IMR-90 (cell line): ENCODE data around the gene PABPC1L. TPM values are rescaled to one million over a fixed set of nuclear protein-coding genes. Genes with fewer than 3 reads are reported as not detected.

Experiments used
- ATAC-seq: fragments of 200-7000 bp; cut with Tn5 transposase; 2 replicates; pipeline ENCODE4 v1.9.1; 2020; ENCODE audit warnings: low read depth, mild to moderate bottlenecking, moderate library complexity
- BruUV-seq: library from RNA; stranded (reverse); fragments of 400-500 nt; replicated peaks from 2 replicates; lab custom pipeline; 2021; lab: Mats Ljungman, UMichigan
- CTCF ChIA-PET: fragments of 300-600 bp; formaldehyde crosslinking; extraction: SDS; loops from one replicate; lab custom pipeline; 2021; ENCODE audit warnings: antibody characterized with exemption; lab: Yijun Ruan, JAX
- POLR2A ChIA-PET: fragments of 300-600 bp; sonication (Branson Sonifier 250); formaldehyde crosslinking; loops from one replicate; lab custom pipeline; 2022; ENCODE audit warnings: antibody characterized with exemption; ENCODE audit not compliant: unreplicated experiment; lab: Charles Lee
- DNase-seq: peaks from one replicate; pipeline ENCODE4 v3.0.0; 2013
- H2AFZ ChIP-seq: replicated peaks from 2 replicates; pipeline ENCODE3; 2013; ENCODE audit warnings: low read length, mild to moderate bottlenecking; ENCODE audit not compliant: poor library complexity
- H2AK5ac ChIP-seq: 2 replicates; pipeline ENCODE4 v1.6.1; 2013; ENCODE audit warnings: low read depth, low read length, inconsistent platforms
- H2AK9ac ChIP-seq: replicated peaks from 2 replicates; pipeline ENCODE3; 2013; ENCODE audit warnings: mild to moderate bottlenecking, low read depth, low read length, moderate library complexity; ENCODE audit not compliant: poor library complexity
- H2BK120ac ChIP-seq: 2 replicates; pipeline ENCODE4 v1.6.1; 2013; ENCODE audit warnings: low read depth, low read length, inconsistent platforms
- H2BK15ac ChIP-seq: 3 replicates; pipeline ENCODE4 v1.6.1; 2013; ENCODE audit warnings: low read depth, low read length, inconsistent platforms
- H2BK20ac ChIP-seq: 2 replicates; pipeline ENCODE4 v1.6.1; 2013; ENCODE audit warnings: low read depth, mild to moderate bottlenecking, inconsistent platforms, low read length, moderate library complexity
- H2BK5ac ChIP-seq: 2 replicates; pipeline ENCODE4 v1.6.1; 2013; ENCODE audit warnings: mild to moderate bottlenecking, low read depth, low read length, inconsistent platforms; ENCODE audit not compliant: poor library complexity, severe bottlenecking
- H3K14ac ChIP-seq: replicated peaks from 2 replicates; pipeline ENCODE4 v1.6.1; 2013; ENCODE audit warnings: low read depth, low read length, inconsistent platforms
- H3K18ac ChIP-seq: 2 replicates; pipeline ENCODE4 v1.6.1; 2013; ENCODE audit warnings: low read depth, low read length, control low read depth
- H3K23ac ChIP-seq: 2 replicates; pipeline ENCODE4 v1.6.1; 2013; ENCODE audit warnings: low read depth, low read length, inconsistent platforms
- H3K27ac ChIP-seq: 2 replicates; pipeline ENCODE4 v1.5.1; 2013; ENCODE audit warnings: mild to moderate bottlenecking, control low read depth, low read length; ENCODE audit not compliant: insufficient read depth
- H3K27me3 ChIP-seq: 2 replicates; pipeline ENCODE4 v1.6.1; 2013; ENCODE audit warnings: low read length; ENCODE audit not compliant: control insufficient read depth, insufficient read depth
- H3K36me3 ChIP-seq: 2 replicates; pipeline ENCODE4 v1.6.1; 2013; ENCODE audit warnings: low read length, mixed read lengths; ENCODE audit not compliant: control insufficient read depth, insufficient read depth
- H3K4ac ChIP-seq: 2 replicates; pipeline ENCODE4 v1.6.1; 2013; ENCODE audit warnings: low read depth, low read length, inconsistent platforms
- H3K4me1 ChIP-seq: 2 replicates; pipeline ENCODE4 v1.6.1; 2013; ENCODE audit warnings: low read length, mixed read lengths; ENCODE audit not compliant: control insufficient read depth, insufficient read depth
- H3K4me2 ChIP-seq: 2 replicates; pipeline ENCODE4 v1.6.1; 2013; ENCODE audit warnings: low read depth, mild to moderate bottlenecking, control low read depth, low read length, moderate library complexity
- H3K4me3 ChIP-seq: 2 replicates; pipeline ENCODE4 v1.5.1; 2013; ENCODE audit warnings: low read depth, mild to moderate bottlenecking, control low read depth, low read length, moderate library complexity; ENCODE audit not compliant: insufficient read depth
- H3K56ac ChIP-seq: 2 replicates; pipeline ENCODE4 v1.6.1; 2013; ENCODE audit warnings: low read length, inconsistent platforms; ENCODE audit not compliant: insufficient read depth; ENCODE audit errors: extremely low read depth
- H3K79me1 ChIP-seq, 2 experiments: 2 replicates each; pipeline ENCODE4 v1.6.1; 2013; ENCODE audit warnings: low read length in 2 of 2, inconsistent platforms in 1 of 2, low read depth in 1 of 2
- H3K9ac ChIP-seq: 2 replicates; pipeline ENCODE4 v1.6.1; 2013; ENCODE audit warnings: low read depth, low read length, control low read depth
- H3K9me1 ChIP-seq: 2 replicates; pipeline ENCODE4 v1.6.1; 2013; ENCODE audit warnings: low read length, inconsistent platforms; ENCODE audit not compliant: insufficient read depth
- H3K9me3 ChIP-seq: 2 replicates; pipeline ENCODE4 v1.6.1; 2013; ENCODE audit warnings: low read length; ENCODE audit not compliant: control insufficient read depth, insufficient read depth
- H4K20me1 ChIP-seq: 2 replicates; pipeline ENCODE4 v1.6.1; 2013; ENCODE audit warnings: low read length, inconsistent platforms; ENCODE audit not compliant: insufficient read depth
- H4K5ac ChIP-seq: 2 replicates; pipeline ENCODE4 v1.6.1; 2013; ENCODE audit warnings: mild to moderate bottlenecking, low read depth, low read length, control low read depth
- H4K8ac ChIP-seq, 2 experiments: 2 replicates each; pipeline ENCODE4 v1.6.1; 2013; ENCODE audit warnings: low read depth in 2 of 2, low read length in 2 of 2, control low read depth in 1 of 2, inconsistent platforms in 1 of 2
- H4K91ac ChIP-seq: 2 replicates; pipeline ENCODE4 v1.6.1; 2013; ENCODE audit warnings: low read depth, low read length, inconsistent platforms; ENCODE audit not compliant: insufficient read depth
- BHLHE40 ChIP-seq: fragments of 150-350 bp; IDR thresholded peaks from 2 replicates; pipeline ENCODE4 v1.6.1; 2016; ENCODE audit warnings: mild to moderate bottlenecking, low read depth, low read length
- CHD1 ChIP-seq: IDR thresholded peaks from 2 replicates; pipeline ENCODE4 v1.6.1; 2012; ENCODE audit warnings: low read depth, low read length, improper control_type of control experiment
- CTCF ChIP-seq: conservative IDR thresholded peaks from 2 replicates; pipeline ENCODE4 v1.5.1; 2012; ENCODE audit warnings: mild to moderate bottlenecking, low read depth, low read length, improper control_type of control experiment
- ELK1 ChIP-seq: fragments of 150-350 bp; IDR thresholded peaks from 2 replicates; pipeline ENCODE4 v1.6.1; 2016; ENCODE audit warnings: low read depth, mild to moderate bottlenecking, low read length, moderate library complexity, borderline replicate concordance
- MAFK ChIP-seq: IDR thresholded peaks from 2 replicates; pipeline ENCODE4 v1.6.1; 2012; ENCODE audit warnings: low read depth, low read length, improper control_type of control experiment
- MAZ ChIP-seq: IDR thresholded peaks from 2 replicates; pipeline ENCODE4 v1.6.1; 2012; ENCODE audit warnings: low read depth, mild to moderate bottlenecking, low read length, improper control_type of control experiment, moderate library complexity, borderline replicate concordance
- MXI1 ChIP-seq: IDR thresholded peaks from 2 replicates; pipeline ENCODE4 v1.6.1; 2012; ENCODE audit warnings: low read depth, mild to moderate bottlenecking, low read length, moderate library complexity, borderline replicate concordance
- POLR2A ChIP-seq: IDR thresholded peaks from 2 replicates; pipeline ENCODE4 v1.6.1; 2012; ENCODE audit warnings: mild to moderate bottlenecking, low read depth, low read length
- RAD21 ChIP-seq: IDR thresholded peaks from 2 replicates; pipeline ENCODE4 v1.6.1; 2012; ENCODE audit warnings: low read length, improper control_type of control experiment
- RCOR1 ChIP-seq: IDR thresholded peaks from 2 replicates; pipeline ENCODE4 v1.6.1; 2012; ENCODE audit warnings: mild to moderate bottlenecking, low read length, improper control_type of control experiment; ENCODE audit not compliant: insufficient replicate concordance
- USF2 ChIP-seq: fragments of 150-350 bp; IDR thresholded peaks from 2 replicates; pipeline ENCODE4 v1.6.1; 2017; ENCODE audit warnings: mild to moderate bottlenecking, antibody characterized with exemption, low read length, low read depth
- WGBS, 2 experiments: methylation state at CpG; one replicate each; pipeline versions ENCODE4 v1.1.5 to v1.1.7; 2013; ENCODE audit warnings: missing lambda C conversion rate in 2 of 2; ENCODE audit not compliant: insufficient read length in 1 of 2; ENCODE audit errors: extremely low coverage in 2 of 2; 5-methylcytosine and 5-hydroxymethylcytosine counted together
- dilution Hi-C: fragments of 300-500 bp; cut with HindIII; formaldehyde crosslinking; loops from one replicate; pipeline ENCODE4 v1.14.3; 2018; ENCODE audit warnings: low sequenced_read_pairs; ENCODE audit not compliant: unreplicated experiment
- in situ Hi-C: fragments of 300-500 bp; cut with MboI; formaldehyde crosslinking; loops from 3 replicates; pipeline ENCODE4 v1.14.3; 2019; ENCODE audit warnings: low sequenced_read_pairs, inconsistent platforms, mixed read lengths
- intact Hi-C: fragments of 100-400 bp; cut with micrococcal nuclease; formaldehyde crosslinking; loops from 2 replicates; pipeline ENCODE4 v1.10.0; 2022
- polyA plus RNA-seq, 3 experiments: library from polyadenylated mRNA; depleted of rRNA; stranded (reverse); fragments of >200 nt; gene quantifications; 2 replicates each; pipeline ENCODE4 v1.2.3, GENCODE V29; 2012; ENCODE audit warnings: low replicate concordance in 1 of 3
- total RNA-seq: library from RNA; depleted of rRNA; stranded (reverse); fragments of >200 nt; gene quantifications from 2 replicates; pipeline ENCODE4 v1.2.3, GENCODE V29; 2012

Gene PABPC1L
- total and polyA plus RNA-seq, 2 of the 4 experiments (the other 2 are of a cell fraction) = 6.1 to 82.4 TPM

- BruUV-seq = no TSS peak
- Histone ChIP-seq H3K27ac (no peak overlapping the region), H3K27me3 (no peaks in the 10 kb centered on the region), H3K23ac (no peak overlapping the region), H3K4ac (no peak overlapping the region), H3K14ac (no peak overlapping the region), H2BK15ac (no peak overlapping the region), H2AK9ac (no peak overlapping the region), H3K4me3 (no peak overlapping the region), H3K9me1 (peaks cover 5% of the 10 kb centered on the region), H2BK5ac (no peak overlapping the region), H3K4me1 (no peaks in the 10 kb centered on the region), H4K91ac (no peak overlapping the region), H2AK5ac (no peak overlapping the region), H3K79me1 (peaks cover 14 to 33% of the 10 kb centered on the region in 2 experiments), H4K20me1 (no peaks in the 10 kb centered on the region; the same call in 1 of the 2 replicates), H3K36me3 (peaks cover 19% of the 10 kb centered on the region), H3K4me2 (no peak overlapping the region), H4K5ac (no peak overlapping the region), H3K56ac (no peak overlapping the region), H4K8ac (no peak overlapping the region), H3K9ac (no peak overlapping the region), H3K18ac (no peak overlapping the region), H2AFZ (no peak overlapping the region), H2BK20ac (no peak overlapping the region), H2BK120ac (no peak overlapping the region), H3K9me3 (no peaks in the 10 kb centered on the region)
- no peak for DNase-seq
- in situ Hi-C loops (no loop called here), dilution Hi-C loops (no loop called here), intact Hi-C loops (no loop called here)
- POLR2A ChIA-PET = no interaction called here
- ATAC-seq = no peak
- WGBS, 2 experiments = no CpG with 5 or more reads among the region's 2 CpGs
- no peak for TF ChIP-seq ELK1
- TF ChIP-seq MXI1 = no peak
- no peak for TF ChIP-seq BHLHE40
- TF ChIP-seq USF2 = no peak
- no peak for TF ChIP-seq CTCF
- no peak for TF ChIP-seq CHD1
- TF ChIP-seq POLR2A = no peak
- TF ChIP-seq MAFK = no peak
- TF ChIP-seq MAZ = no peak
- no peak for TF ChIP-seq RAD21
- TF ChIP-seq RCOR1 = no peak
- CTCF ChIA-PET = no interaction called here
Measured at GRCh38 chr20:44973053-44973452, 63.2 kb downstream of the PABPC1L start.
